Progenitor cell of endocrine pancreas (in vitro differentiated cells): ENCODE results near the gene PDZD2. TPM values are rescaled to one million over a fixed set of nuclear protein-coding genes. Genes with fewer than 3 reads are reported as not detected.

ENCODE experiments used
- DNase-seq: peaks from one replicate; pipeline ENCODE4 v3.0.0; 2021; ENCODE audit warnings: low spot score; ENCODE audit not compliant: unreplicated experiment
- H3K27ac Mint-ChIP-seq: 2 replicates; pipeline ENCODE4 v1.8.0; 2021; ENCODE audit warnings: mild to moderate bottlenecking, moderate library complexity, mixed read lengths
- H3K27me3 Mint-ChIP-seq: 2 replicates; pipeline ENCODE4 v1.8.0; 2021; ENCODE audit warnings: mixed read lengths
- H3K36me3 Mint-ChIP-seq: 2 replicates; pipeline ENCODE4 v1.8.0; 2022; ENCODE audit warnings: mixed read lengths; ENCODE audit not compliant: insufficient read depth
- H3K4me1 Mint-ChIP-seq: 2 replicates; pipeline ENCODE4 v1.8.0; 2021; ENCODE audit warnings: low read depth, mixed read lengths
- H3K4me3 Mint-ChIP-seq: 2 replicates; pipeline ENCODE4 v1.8.0; 2021; ENCODE audit warnings: low read depth, mild to moderate bottlenecking, moderate library complexity, mixed read lengths
- H3K9me3 Mint-ChIP-seq: 2 replicates; pipeline ENCODE4 v1.8.0; 2021; ENCODE audit warnings: low read depth, mixed read lengths
- total RNA-seq: library from RNA; stranded (reverse); gene quantifications from 2 replicates; pipeline ENCODE4 v1.2.1, GENCODE V29; 2021
- TF ChIP-seq, protein P1 (sequence below): fragments of 200-600 bp; sonication (generic); IDR thresholded peaks from one replicate; pipeline ENCODE4 v1.5.0; 2021; ENCODE audit warnings: antibody characterized with exemption, mild to moderate bottlenecking; ENCODE audit not compliant: unreplicated experiment

Gene PDZD2
- total RNA-seq, 1 donor from 2014 or later: 3.1 TPM

DNA sequence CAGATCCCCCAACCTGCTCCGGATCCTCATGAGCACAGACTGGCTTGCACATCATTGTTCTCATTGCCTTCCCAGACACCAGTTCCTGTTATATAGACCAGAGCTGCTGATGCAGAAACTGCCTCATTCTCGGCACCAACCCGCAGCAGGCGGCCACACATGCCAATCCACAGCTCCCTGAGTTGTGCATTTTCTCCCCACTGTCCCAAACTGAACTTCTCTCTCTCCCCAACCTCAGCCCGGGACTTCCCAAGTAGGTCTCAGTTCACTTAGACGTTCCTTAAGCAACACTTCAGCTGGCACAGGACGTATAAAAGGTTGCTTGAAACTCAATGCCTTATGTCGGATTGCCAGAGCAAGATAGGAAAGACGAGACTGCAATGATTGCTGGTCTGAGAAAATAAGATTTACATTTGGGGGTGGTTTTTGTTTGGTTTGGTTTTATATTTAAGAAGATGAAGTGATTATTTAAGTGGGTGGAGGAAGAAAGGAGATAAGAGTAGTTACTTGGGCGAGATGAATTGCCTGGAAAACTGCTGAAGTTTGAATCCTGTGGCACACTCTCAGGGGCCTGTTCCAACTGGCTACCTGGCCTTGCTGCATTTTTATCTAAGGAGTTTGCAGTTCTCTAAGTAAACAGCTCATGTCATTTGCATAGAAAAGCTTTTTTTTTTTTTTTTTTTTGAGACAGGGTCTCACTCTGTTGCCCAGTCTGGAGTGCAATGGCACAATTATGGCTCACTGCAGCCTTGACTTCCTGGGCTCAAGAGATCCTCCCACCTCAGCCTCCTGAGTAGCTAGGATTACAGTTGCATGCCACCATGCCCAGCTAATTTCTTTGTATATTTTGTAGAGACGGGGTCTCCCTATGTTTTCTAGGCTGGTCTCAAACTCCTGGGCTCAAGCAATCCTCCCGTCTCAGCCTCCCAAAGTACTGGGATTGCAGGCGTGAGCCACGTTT, 379.8 kb downstream of the PDZD2 start:
- H3K4me3 Mint-ChIP-seq: no peak overlapping the region
- no peak for DNase-seq
- H3K36me3 Mint-ChIP-seq: no peaks in the 10 kb centered on the region
- H3K4me1 Mint-ChIP-seq: peaks cover 11% of the 10 kb centered on the region
- H3K27ac Mint-ChIP-seq: no peak overlapping the region
- H3K9me3 Mint-ChIP-seq: no peaks in the 10 kb centered on the region
- H3K27me3 Mint-ChIP-seq: peaks cover 4% of the 10 kb centered on the region
- TF ChIP-seq, protein P1, sequence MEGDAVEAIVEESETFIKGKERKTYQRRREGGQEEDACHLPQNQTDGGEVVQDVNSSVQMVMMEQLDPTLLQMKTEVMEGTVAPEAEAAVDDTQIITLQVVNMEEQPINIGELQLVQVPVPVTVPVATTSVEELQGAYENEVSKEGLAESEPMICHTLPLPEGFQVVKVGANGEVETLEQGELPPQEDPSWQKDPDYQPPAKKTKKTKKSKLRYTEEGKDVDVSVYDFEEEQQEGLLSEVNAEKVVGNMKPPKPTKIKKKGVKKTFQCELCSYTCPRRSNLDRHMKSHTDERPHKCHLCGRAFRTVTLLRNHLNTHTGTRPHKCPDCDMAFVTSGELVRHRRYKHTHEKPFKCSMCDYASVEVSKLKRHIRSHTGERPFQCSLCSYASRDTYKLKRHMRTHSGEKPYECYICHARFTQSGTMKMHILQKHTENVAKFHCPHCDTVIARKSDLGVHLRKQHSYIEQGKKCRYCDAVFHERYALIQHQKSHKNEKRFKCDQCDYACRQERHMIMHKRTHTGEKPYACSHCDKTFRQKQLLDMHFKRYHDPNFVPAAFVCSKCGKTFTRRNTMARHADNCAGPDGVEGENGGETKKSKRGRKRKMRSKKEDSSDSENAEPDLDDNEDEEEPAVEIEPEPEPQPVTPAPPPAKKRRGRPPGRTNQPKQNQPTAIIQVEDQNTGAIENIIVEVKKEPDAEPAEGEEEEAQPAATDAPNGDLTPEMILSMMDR: no peak

DNA sequence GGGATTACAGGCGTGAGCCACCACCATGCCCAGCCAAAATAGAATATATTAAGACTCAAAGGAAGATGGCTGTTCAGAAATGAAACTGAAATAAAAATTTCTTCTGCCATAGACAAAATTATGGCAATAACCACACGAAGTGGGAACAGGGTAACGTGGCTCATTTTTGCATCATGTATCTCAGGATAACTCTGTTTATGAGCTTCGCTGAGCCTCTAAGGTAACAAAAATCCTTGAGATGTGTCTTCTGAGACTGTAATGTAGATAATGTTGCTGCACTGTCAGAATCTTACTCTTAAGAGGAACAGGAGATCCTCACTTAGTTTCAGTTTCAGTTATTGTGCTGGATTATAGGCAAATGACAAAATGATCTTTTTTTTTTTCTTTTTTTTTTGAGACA, 381.3 kb downstream of the PDZD2 start:
- no peak overlapping the region for H3K4me3 Mint-ChIP-seq
- H3K36me3 Mint-ChIP-seq: no peaks in the 10 kb centered on the region
- H3K27ac Mint-ChIP-seq: no peak overlapping the region
- DNase-seq: no peak
- TF ChIP-seq, protein P1: no peak
- H3K27me3 Mint-ChIP-seq: peaks cover 4% of the 10 kb centered on the region
- no peaks in the 10 kb centered on the region for H3K9me3 Mint-ChIP-seq
- peaks cover 11% of the 10 kb centered on the region for H3K4me1 Mint-ChIP-seq

GRCh38 chr5:32020946-32021345, 382.0 kb downstream of the PDZD2 start:
- Mint-ChIP-seq H3K4me1 (peaks cover 11% of the 10 kb centered on the region), H3K27me3 (peaks cover 4% of the 10 kb centered on the region), H3K27ac (no peak overlapping the region), H3K9me3 (no peaks in the 10 kb centered on the region), H3K36me3 (no peaks in the 10 kb centered on the region), H3K4me3 (no peak overlapping the region)
- DNase-seq: no peak
- TF ChIP-seq, protein P1: no peak

- peak overlapping the region; percentile 80 for H3K27ac Mint-ChIP-seq
Measured at GRCh38 chr5:32021771-32022170, 382.8 kb downstream of the PDZD2 start.

GRCh38 chr5:32022638-32023037, 383.7 kb downstream of the PDZD2 start:
- TF ChIP-seq, protein P1: no peak
- no peak overlapping the region for H3K4me3 Mint-ChIP-seq
- no peaks in the 10 kb centered on the region for H3K9me3 Mint-ChIP-seq
- no peaks in the 10 kb centered on the region for H3K36me3 Mint-ChIP-seq
- no peak for DNase-seq
- peaks cover 9% of the 10 kb centered on the region for H3K4me1 Mint-ChIP-seq
- H3K27me3 Mint-ChIP-seq: peaks cover 1% of the 10 kb centered on the region
- H3K27ac Mint-ChIP-seq: no peak overlapping the region

More at GRCh38 chr5:32021771-32022170, 382.8 kb downstream of the PDZD2 start:
- TF ChIP-seq, protein P1: no peak
- Mint-ChIP-seq H3K4me1 (peaks cover 11% of the 10 kb centered on the region), H3K36me3 (no peaks in the 10 kb centered on the region), H3K9me3 (no peaks in the 10 kb centered on the region), H3K27me3 (peaks cover 4% of the 10 kb centered on the region), H3K4me3 (no peak overlapping the region)
- DNase-seq: no peak
